Lower leg skin (tissue), 4 donors: ENCODE results near the gene GNAT1. TPM values are rescaled to one million over a fixed set of nuclear protein-coding genes. Genes with fewer than 3 reads are reported as not detected.
"Not testable (repeated sequence)": the region's sequence is repeated elsewhere in the genome, so short reads cannot be mapped to it uniquely, and the experiment has no call there.

Experiments used
- DNase-seq, 2 donors: peaks; one replicate each; pipeline ENCODE4 v3.0.0-alpha.2; 2019; ENCODE audit warnings: low spot score in 2 of 2
- H3K4me3 ChIP-seq: fragments of 200-600 bp; sonication (generic); 2 replicates; pipeline ENCODE4 v1.5.1; 2017; ENCODE audit warnings: mild to moderate bottlenecking, low read depth; ENCODE audit not compliant: poor library complexity, severe bottlenecking
- CTCF ChIP-seq, 3 donors: fragments of 450-650 bp; IDR thresholded peaks; one replicate each; pipeline ENCODE4 v1.5.1; 2016; ENCODE audit warnings: antibody characterized with exemption in 3 of 3, mild to moderate bottlenecking in 3 of 3, moderate library complexity in 2 of 3
- POLR2A ChIP-seq, 2 donors: fragments of 450-650 bp; IDR thresholded peaks; one replicate each; pipeline ENCODE4 v1.6.1; 2016 to 2017; ENCODE audit warnings: antibody characterized with exemption in 2 of 2, mild to moderate bottlenecking in 1 of 2, moderate library complexity in 1 of 2
- WGBS, 2 donors: methylation state at CpG; one replicate each; pipeline ENCODE4 v1.1.5; 2018; 5-methylcytosine and 5-hydroxymethylcytosine counted together
- intact Hi-C: fragments of 100-400 bp; cut with DNase I; formaldehyde crosslinking; loops from one replicate; pipeline ENCODE4 v1.15.0; 2023; ENCODE audit warnings: low total_unique reads
- microRNA counts, 2 donors: library from miRNA; unstranded; fragments of <30 nt; microRNA quantifications; one replicate each; lab custom pipeline; 2016
- microRNA-seq, 2 donors: library from miRNA; unstranded; fragments of <30 nt; microRNA quantifications; one replicate each; pipeline ENCODE4, GENCODE V29; 2016; ENCODE audit warnings: borderline replicate concordance in 2 of 2, borderline number of aligned reads in 1 of 2
- total RNA-seq, 4 donors: library from RNA; depleted of rRNA; stranded (reverse); fragments of >200 nt; gene quantifications; one replicate each; pipeline ENCODE4 v1.1.0, GENCODE V29; 2016

Gene GNAT1
- total RNA-seq, 4 donors from 2014 or later = not detected

DNA sequence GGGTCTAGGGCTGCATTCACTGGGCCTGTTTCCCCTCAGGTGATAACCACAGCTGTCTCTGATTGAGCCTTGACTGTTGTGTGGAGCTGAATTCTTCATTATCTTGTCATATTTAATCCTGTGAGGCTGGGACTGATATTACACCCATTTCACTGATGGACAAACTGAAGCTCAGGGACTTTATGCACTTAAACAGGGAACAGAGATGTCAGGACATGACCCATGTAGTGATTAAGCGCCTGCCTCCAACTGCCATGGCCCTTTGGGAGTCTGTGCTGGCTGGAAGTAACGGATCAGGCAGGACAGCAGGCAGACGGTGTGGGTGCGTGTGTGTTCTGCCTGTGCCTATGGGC lies 52.1 kb downstream of the GNAT1 start:
- intact Hi-C loops = no loop called here
- no peak overlapping the region for H3K4me3 ChIP-seq

GRCh38 chr3:50244813-50245212 lies 53.4 kb downstream of the GNAT1 start:
- WGBS, 2 donors = 66 to 78% methylated on average over 6 of the region's 6 CpGs
- DNase-seq, intact Hi-C loops, H3K4me3 ChIP-seq: not testable (repeated sequence)

More for the DNA sequence above, 52.1 kb downstream of the GNAT1 start:
- TF ChIP-seq CTCF (IDR thresholded peaks at IDR 0.05) = no peak
- TF ChIP-seq POLR2A (IDR thresholded peaks at IDR 0.05) = no peak
- no peak for DNase-seq
- WGBS, 2 donors = 63 to 69% methylated on average over 4 of the region's 4 CpGs

- TF ChIP-seq CTCF (IDR thresholded peaks at IDR 0.05) (no peak), POLR2A (IDR thresholded peaks at IDR 0.05) (no peak)
- no peak for DNase-seq
- no peak overlapping the region for H3K4me3 ChIP-seq
- 60 to 70% methylated on average over 16 of the region's 16 CpGs for WGBS, 2 donors
- intact Hi-C loops = no loop called here
Observed at GRCh38 chr3:50245251-50245745, 53.9 kb downstream of the GNAT1 start.

DNA sequence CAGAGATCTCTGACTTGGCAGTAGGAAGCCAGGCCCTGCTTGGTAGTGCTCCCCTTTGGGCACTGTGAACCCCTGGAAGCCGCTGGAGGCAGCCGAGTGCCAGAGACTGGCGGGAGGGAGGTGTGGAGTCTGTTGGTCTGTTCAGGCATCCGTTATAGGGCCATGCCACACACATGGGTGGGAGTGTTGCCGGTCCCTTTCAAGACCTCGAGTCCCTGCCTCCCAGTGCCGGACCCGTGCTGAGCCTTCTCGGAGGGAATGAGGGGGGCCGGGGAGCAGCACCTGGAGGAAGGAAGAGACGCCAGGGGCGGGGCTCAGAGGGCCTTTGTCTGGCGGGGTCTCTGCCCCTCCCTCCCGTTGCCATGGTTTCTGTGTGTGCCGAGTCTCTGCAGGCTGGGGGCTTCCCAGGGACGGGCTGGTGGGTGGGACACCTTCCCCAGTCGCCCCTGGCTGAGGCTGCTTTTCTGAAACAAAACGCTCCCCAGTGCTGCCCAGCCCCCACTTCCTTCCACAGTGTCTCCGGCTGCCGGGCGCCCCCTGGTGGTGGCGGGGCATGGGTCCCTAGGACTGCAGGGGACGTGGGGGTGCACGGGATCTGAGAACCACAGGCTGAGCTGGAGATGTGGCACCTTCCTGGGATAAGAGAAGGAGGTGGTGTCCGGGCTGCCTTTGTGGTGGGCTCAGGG lies 54.6 kb downstream of the GNAT1 start:
- TF ChIP-seq POLR2A (IDR thresholded peaks at IDR 0.05) (no peak), CTCF (IDR thresholded peaks at IDR 0.05) (peak in 1 of 3 donors; percentile 97)
- intact Hi-C loops = no loop called here
- H3K4me3 ChIP-seq = no peak overlapping the region
- WGBS, 2 donors = 1 to 3% methylated on average over 10 to 19 of the region's 25 CpGs
- peak; percentile 88 to 99 for DNase-seq

DNA sequence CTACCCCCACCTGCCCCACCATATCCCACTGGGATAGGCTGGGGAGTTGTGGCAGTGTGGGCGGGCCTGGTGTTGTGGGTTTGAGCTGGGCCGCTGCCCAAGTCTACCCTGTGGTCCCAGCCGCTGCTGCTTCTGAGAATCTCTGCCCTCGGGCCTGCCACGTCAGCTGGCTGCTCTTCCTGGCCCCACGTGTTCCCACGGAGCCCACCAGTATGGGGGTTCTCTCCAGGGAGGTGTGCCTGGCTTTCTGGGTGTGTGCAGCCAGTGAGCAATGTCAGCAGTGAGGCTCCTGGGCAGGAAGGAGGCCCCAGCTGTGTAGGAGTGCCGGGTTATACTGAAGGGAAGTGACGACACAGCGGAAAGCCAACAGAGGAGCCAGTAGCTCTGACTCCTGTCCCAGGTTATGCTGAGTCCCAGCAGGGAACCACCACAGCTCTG lies 55.1 kb downstream of the GNAT1 start:
- DNase-seq = peak in 1 of 2 donors; percentile 47
- TF ChIP-seq CTCF (IDR thresholded peaks at IDR 0.05) = no peak
- no peak for TF ChIP-seq POLR2A (IDR thresholded peaks at IDR 0.05)
- WGBS, 2 donors = 15 to 20% methylated on average over 8 to 10 of the region's 10 CpGs
- intact Hi-C loops = no loop called here
- no peak overlapping the region for H3K4me3 ChIP-seq

MicroRNAs within 50 kb of the gene (microRNA counts, 767-probe panel; counts per million panel counts)
- 0 to 358 counts per million in 2 donors for microRNA hsa-miR-566 (lab: Ali Mortazavi, UCI)

Small RNAs within 50 kb of the gene (microRNA-seq; reads per million reads assigned to microRNA genes)
- gene MIR566 (0 reads per million in 2 donors), gene MIR5787 (0 reads per million in 2 donors)

Other genes starting within 250 kb of the GNAT1 start
- 100 to 1,000 TPM; 131 to 244 (median 138) TPM for gene RBM5, start 102.7 kb upstream of the GNAT1 start, total RNA-seq
- gene SEMA3F, start 36.3 kb upstream of the GNAT1 start, total RNA-seq = 100 to 1,000 TPM; 106 to 151 (median 120) TPM
- gene SLC38A3, start 13.7 kb downstream of the GNAT1 start, total RNA-seq = under 1 TPM in 1 of 4 donors, not detected in 3; 0.62 TPM
- 100 to 1,000 TPM in 1 of 4 donors, 10 to 100 TPM in 3; 56.5 to 123 (median 74.8) TPM for gene GNAI2, start 44.6 kb downstream of the GNAT1 start, total RNA-seq
- 1 to 10 TPM; 1.1 to 7.2 (median 3.3) TPM for gene SEMA3B, start 77.5 kb downstream of the GNAT1 start, total RNA-seq
- under 1 TPM in 2 of 4 donors, not detected in 2; 0.37 to 0.62 TPM for gene LSMEM2, start 87.5 kb downstream of the GNAT1 start, total RNA-seq
- gene IFRD2, start 100.8 kb downstream of the GNAT1 start, total RNA-seq = 10 to 100 TPM; 32.9 to 69.0 (median 39.8) TPM
- 1 to 10 TPM; 1.9 to 4.1 (median 2.6) TPM for gene HYAL3, start 107.8 kb downstream of the GNAT1 start, total RNA-seq
- gene NAA80, start 107.8 kb downstream of the GNAT1 start, total RNA-seq = 10 to 100 TPM; 12.4 to 19.4 (median 15.1) TPM
- 10 to 100 TPM; 16.7 to 35.5 (median 20.6) TPM for gene HYAL1, start 112.0 kb downstream of the GNAT1 start, total RNA-seq
- 10 to 100 TPM; 44.1 to 95.7 (median 72.9) TPM for gene HYAL2, start 131.1 kb downstream of the GNAT1 start, total RNA-seq
- gene TUSC2, start 136.6 kb downstream of the GNAT1 start, total RNA-seq = 10 to 100 TPM; 13.1 to 24.2 (median 18.0) TPM
- gene RASSF1, start 149.2 kb downstream of the GNAT1 start, total RNA-seq = 10 to 100 TPM; 33.5 to 50.0 (median 47.2) TPM
- 1 to 10 TPM in 1 of 4 donors, under 1 TPM in 2, not detected in 1; 0.42 to 1.8 (median 0.74) TPM for gene ZMYND10, start 154.1 kb downstream of the GNAT1 start, total RNA-seq
- 10 to 100 TPM; 17.3 to 28.0 (median 23.2) TPM for gene NPRL2, start 159.2 kb downstream of the GNAT1 start, total RNA-seq
- 10 to 100 TPM in 2 of 4 donors, 1 to 10 TPM in 2; 6.0 to 19.7 (median 11.6) TPM for gene CYB561D2, start 159.3 kb downstream of the GNAT1 start, total RNA-seq
- 10 to 100 TPM; 90.5 to 92.7 (median 92.4) TPM for gene TMEM115, start 167.9 kb downstream of the GNAT1 start, total RNA-seq